ENCODE data around the gene TK2.
"Not testable (repeated sequence)": the region's sequence is repeated elsewhere in the genome, so short reads cannot be mapped to it uniquely, and the experiment has no call there.

Gene TK2

GRCh38 chr16:66508248-66508913 is 41.5 kb downstream of the TK2 start:
- in situ Hi-C loops (cut with MboI; ENCODE audit: low sequenced_read_pairs), result no loop called here

- in situ Hi-C loops (cut with MboI; ENCODE audit: low sequenced_read_pairs), result no loop called here
Observed at GRCh38 chr16:66507731-66508239, 42.1 kb downstream of the TK2 start.

- in situ Hi-C loops (cut with MboI; ENCODE audit: low sequenced_read_pairs), result no loop called here
Observed at GRCh38 chr16:66503612-66504011, 46.3 kb downstream of the TK2 start.

- in situ Hi-C loops (cut with MboI; ENCODE audit: low sequenced_read_pairs), result no loop called here
Observed at GRCh38 chr16:66503030-66503429, 46.9 kb downstream of the TK2 start.

- in situ Hi-C loops (cut with MboI; ENCODE audit: low sequenced_read_pairs), result no loop called here
Observed at GRCh38 chr16:66502020-66502913, 47.7 kb downstream of the TK2 start.

- in situ Hi-C loops (cut with MboI; ENCODE audit: low sequenced_read_pairs), result not testable (repeated sequence)
Observed at GRCh38 chr16:66501563-66501962, 48.4 kb downstream of the TK2 start.

GRCh38 chr16:66497921-66498320 is 52.0 kb downstream of the TK2 start:
- in situ Hi-C loops (cut with MboI; ENCODE audit: low sequenced_read_pairs), result not testable (repeated sequence)

GRCh38 chr16:66496226-66496625 is 53.7 kb downstream of the TK2 start:
- in situ Hi-C loops (cut with MboI; ENCODE audit: low sequenced_read_pairs), result not testable (repeated sequence)

GRCh38 chr16:66495440-66495839 is 54.5 kb downstream of the TK2 start:
- in situ Hi-C loops (cut with MboI; ENCODE audit: low sequenced_read_pairs), result no loop called here

- in situ Hi-C loops (cut with MboI; ENCODE audit: low sequenced_read_pairs), result no loop called here
Observed at GRCh38 chr16:66494916-66495315, 55.0 kb downstream of the TK2 start.

GRCh38 chr16:66493490-66494401 is 56.2 kb downstream of the TK2 start:
- in situ Hi-C loops (cut with MboI; ENCODE audit: low sequenced_read_pairs), result no loop called here

- in situ Hi-C loops (cut with MboI; ENCODE audit: low sequenced_read_pairs), result no loop called here
Observed at GRCh38 chr16:66491716-66492064, 58.2 kb downstream of the TK2 start.

GRCh38 chr16:66490774-66491715 is 58.9 kb downstream of the TK2 start:
- in situ Hi-C loops (cut with MboI; ENCODE audit: low sequenced_read_pairs), result no loop called here

- in situ Hi-C loops (cut with MboI; ENCODE audit: low sequenced_read_pairs), result no loop called here
Observed at GRCh38 chr16:66489818-66490217, 60.1 kb downstream of the TK2 start.

GRCh38 chr16:66489385-66489784 is 60.5 kb downstream of the TK2 start:
- in situ Hi-C loops (cut with MboI; ENCODE audit: low sequenced_read_pairs), result no loop called here

GRCh38 chr16:66488505-66488904 is 61.4 kb downstream of the TK2 start:
- in situ Hi-C loops (cut with MboI; ENCODE audit: low sequenced_read_pairs), result no loop called here

GRCh38 chr16:66487580-66488275 is 62.2 kb downstream of the TK2 start:
- in situ Hi-C loops (cut with MboI; ENCODE audit: low sequenced_read_pairs), result no loop called here

GRCh38 chr16:66486773-66487579 is 62.9 kb downstream of the TK2 start:
- in situ Hi-C loops (cut with MboI; ENCODE audit: low sequenced_read_pairs), result no loop called here

Data from hTERT RPE-1 (cell line).